ENCODE data around the gene ST6GALNAC6. TPM values are rescaled to one million over a fixed set of nuclear protein-coding genes. Genes with fewer than 3 reads are reported as not detected.

Gene ST6GALNAC6
- total and polyA plus RNA-seq, 4 donors, result 28.3 to 59.8 (median 48.6) TPM

DNA sequence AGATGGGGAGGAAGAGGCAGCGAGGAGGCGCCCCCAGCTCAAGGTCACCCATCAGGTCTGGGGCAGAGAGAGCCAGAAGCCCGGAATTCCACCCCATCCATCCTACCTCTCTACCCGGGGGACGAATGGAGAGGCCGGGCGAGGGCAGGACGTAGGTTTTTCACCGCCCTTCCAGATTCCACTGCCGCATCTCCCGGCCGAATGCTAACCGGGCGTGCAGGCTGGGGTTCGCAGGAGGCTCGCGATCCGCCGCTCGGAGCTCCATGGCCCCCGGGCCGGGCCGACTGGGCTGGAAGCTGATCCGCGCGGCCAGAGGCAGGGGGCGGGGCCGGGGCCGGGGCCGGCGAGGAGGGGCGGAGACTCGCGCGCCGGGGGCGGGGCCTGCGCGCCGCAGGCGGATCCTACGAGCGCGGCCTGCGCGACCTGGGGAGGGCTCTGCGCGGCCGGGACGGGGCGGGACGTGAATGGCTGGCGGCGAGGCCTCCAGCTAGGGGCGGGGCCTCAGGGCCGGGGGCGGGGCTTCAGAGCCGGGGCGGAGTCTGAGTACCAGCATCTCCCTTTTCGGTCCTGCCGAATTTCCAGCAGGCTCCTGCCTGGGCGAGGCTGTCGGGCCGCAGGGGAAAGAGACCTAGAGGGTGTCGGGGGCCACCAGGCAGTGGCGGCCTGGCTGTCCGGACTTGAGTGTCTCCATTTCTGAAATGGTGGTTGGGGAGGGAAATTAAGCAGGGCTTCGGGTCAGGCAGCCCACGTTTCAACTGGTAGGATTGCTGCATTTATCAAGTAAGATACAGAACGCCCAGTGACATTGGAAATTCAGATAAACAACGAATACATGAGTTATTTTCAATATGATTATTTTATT, 17.5 kb upstream of the ST6GALNAC6 start, which contains the start of gene ST6GALNAC4:
ST6GALNAC4 (minus strand) TSS at position 322 of the 862 bp plus-strand sequence. CDS start 622 bp downstream, outside the sequence.
- Histone ChIP-seq H3K27ac (ENCODE audit: low read depth in 1 of 2, low read length in 1 of 2) (peak within 1 kb of the TSS; percentile 5 to 65), H3K4me3 (peak within 1 kb of the TSS; percentile 64), H3K36me3 (ENCODE audit: control insufficient read depth in 4 of 4, insufficient read depth in 4 of 4, low read length in 4 of 4) (peaks cover 0 to 12% (median 0%) of the 10 kb centered on the region in 4 donors), H3K27me3 (ENCODE audit: control insufficient read depth in 3 of 3, insufficient read depth in 3 of 3, low read length in 2 of 3) (no peaks in the 10 kb centered on the region), H3K9me3 (ENCODE audit: control insufficient read depth in 4 of 4, insufficient read depth in 3 of 4, low read length in 3 of 4) (no peaks in the 10 kb centered on the region), H3K9ac (ENCODE audit: insufficient read depth in 1 of 2, low read length in 2 of 2) (peak within 1 kb of the TSS in 1 of 2 donors; percentile 65), H3K4me1 (ENCODE audit: control insufficient read depth in 5 of 5, insufficient read depth in 5 of 5, low read length in 5 of 5) (peaks cover 2 to 16% (median 13%) of the 10 kb centered on the region in 5 donors)
- ATAC-seq (ENCODE audit: insufficient read depth, low FRiP score) (peak; percentile 90), DNase-seq (peak; percentile 93 to 97 (median 95))
- TF ChIP-seq, protein P1, sequence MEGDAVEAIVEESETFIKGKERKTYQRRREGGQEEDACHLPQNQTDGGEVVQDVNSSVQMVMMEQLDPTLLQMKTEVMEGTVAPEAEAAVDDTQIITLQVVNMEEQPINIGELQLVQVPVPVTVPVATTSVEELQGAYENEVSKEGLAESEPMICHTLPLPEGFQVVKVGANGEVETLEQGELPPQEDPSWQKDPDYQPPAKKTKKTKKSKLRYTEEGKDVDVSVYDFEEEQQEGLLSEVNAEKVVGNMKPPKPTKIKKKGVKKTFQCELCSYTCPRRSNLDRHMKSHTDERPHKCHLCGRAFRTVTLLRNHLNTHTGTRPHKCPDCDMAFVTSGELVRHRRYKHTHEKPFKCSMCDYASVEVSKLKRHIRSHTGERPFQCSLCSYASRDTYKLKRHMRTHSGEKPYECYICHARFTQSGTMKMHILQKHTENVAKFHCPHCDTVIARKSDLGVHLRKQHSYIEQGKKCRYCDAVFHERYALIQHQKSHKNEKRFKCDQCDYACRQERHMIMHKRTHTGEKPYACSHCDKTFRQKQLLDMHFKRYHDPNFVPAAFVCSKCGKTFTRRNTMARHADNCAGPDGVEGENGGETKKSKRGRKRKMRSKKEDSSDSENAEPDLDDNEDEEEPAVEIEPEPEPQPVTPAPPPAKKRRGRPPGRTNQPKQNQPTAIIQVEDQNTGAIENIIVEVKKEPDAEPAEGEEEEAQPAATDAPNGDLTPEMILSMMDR (IDR thresholded peaks at IDR 0.05; ENCODE audit: control extremely low read depth, extremely low read depth), result no peak
- 2% methylated on average over 69 to 71 of the region's 71 CpGs for WGBS, 2 donors

DNA sequence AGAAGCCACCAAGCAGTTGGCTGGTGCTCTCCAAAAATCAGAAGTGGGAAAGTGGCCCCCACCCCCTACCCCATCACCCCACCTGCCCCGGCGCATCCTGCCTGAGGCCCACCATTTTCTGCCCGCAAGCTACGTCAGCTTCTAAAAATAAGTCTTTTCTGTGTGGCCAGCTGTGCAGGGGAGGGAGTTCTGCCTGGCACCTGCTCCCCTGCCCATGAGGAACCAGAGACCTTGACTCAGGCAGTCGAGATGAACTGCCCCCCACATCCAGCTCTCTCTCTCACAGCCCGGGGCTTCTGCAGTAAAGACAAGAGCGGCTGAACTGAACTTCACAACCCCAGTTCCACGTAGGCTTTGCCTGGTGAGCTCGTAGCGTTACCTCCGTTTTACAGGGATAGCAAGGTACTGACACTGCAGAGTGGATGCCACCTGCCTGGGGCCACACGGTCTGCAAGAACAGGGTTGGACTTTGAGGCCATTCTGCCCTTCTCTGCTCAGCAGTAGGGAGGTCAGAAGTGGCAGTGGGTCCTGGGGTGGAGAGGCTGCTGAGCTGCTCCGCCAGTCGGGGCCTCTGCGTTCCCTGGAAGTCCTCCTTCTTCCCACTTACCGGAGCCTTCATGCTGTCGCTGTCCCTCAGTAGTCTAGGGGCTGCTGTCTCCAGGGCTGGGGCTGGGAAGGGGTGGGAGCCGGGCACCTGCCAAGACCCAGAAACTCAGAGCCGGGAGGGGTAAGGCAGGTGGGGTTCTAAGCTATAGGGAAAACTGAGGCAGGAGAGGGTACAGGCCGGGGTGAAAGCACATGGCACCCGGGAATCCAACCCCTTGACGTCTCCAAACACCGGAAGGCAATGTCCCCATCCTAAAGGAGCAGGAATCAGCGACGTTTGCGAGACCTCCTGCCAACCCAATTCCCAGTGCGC, 16.7 kb upstream of the ST6GALNAC6 start:
- Histone ChIP-seq H3K9me3 (ENCODE audit: control insufficient read depth in 4 of 4, insufficient read depth in 3 of 4, low read length in 3 of 4) (no peaks in the 10 kb centered on the region), H3K36me3 (ENCODE audit: control insufficient read depth in 4 of 4, insufficient read depth in 4 of 4, low read length in 4 of 4) (peaks cover 0 to 14% (median 2%) of the 10 kb centered on the region in 4 donors), H3K27ac (ENCODE audit: low read depth in 1 of 2, low read length in 1 of 2) (peak overlapping the region; percentile 5 to 27), H3K9ac (ENCODE audit: insufficient read depth in 1 of 2, low read length in 2 of 2) (peak overlapping the region in 1 of 2 donors; percentile 65), H3K4me1 (ENCODE audit: control insufficient read depth in 5 of 5, insufficient read depth in 5 of 5, low read length in 5 of 5) (peaks cover 2 to 13% (median 13%) of the 10 kb centered on the region in 5 donors), H3K4me3 (peak overlapping the region; percentile 64), H3K27me3 (ENCODE audit: control insufficient read depth in 3 of 3, insufficient read depth in 3 of 3, low read length in 2 of 3) (no peaks in the 10 kb centered on the region)
- no peak for ATAC-seq (ENCODE audit: insufficient read depth, low FRiP score)
- TF ChIP-seq, protein P1 (IDR thresholded peaks at IDR 0.05; ENCODE audit: control extremely low read depth, extremely low read depth), result no peak
- WGBS, 2 donors, result 20 to 23% methylated on average over 27 of the region's 27 CpGs
- DNase-seq, result no peak

DNA sequence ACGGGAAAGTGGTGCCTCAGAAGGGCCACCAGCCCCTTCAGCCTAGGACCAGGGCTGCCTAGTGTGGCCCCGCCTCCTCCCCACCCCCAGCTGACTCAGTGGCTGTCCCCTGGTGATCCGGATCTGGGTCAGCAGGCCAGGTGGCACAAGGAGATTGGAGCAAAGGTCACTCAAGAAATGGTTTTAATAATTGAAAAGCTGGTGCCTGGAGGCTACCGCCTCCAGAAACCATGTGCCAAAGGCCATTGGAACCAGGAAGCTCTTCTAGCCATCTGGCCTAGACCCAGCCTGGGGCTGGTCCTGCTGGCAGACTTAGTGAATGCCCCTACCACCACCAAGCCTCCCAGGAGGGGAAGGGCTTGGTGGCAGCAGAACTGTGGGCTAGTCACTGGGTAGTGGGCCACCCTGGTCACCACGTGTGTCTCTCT, 15.9 kb upstream of the ST6GALNAC6 start:
- H3K9ac ChIP-seq (ENCODE audit: insufficient read depth in 1 of 2, low read length in 2 of 2), result no peak overlapping the region
- no peak for ATAC-seq (ENCODE audit: insufficient read depth, low FRiP score)
- no peaks in the 10 kb centered on the region for H3K9me3 ChIP-seq (ENCODE audit: control insufficient read depth in 4 of 4, insufficient read depth in 3 of 4, low read length in 3 of 4)
- H3K36me3 ChIP-seq (ENCODE audit: control insufficient read depth in 4 of 4, insufficient read depth in 4 of 4, low read length in 4 of 4), result peaks cover 0 to 21% (median 3%) of the 10 kb centered on the region in 4 donors
- no peak for DNase-seq
- H3K27ac ChIP-seq (ENCODE audit: low read depth in 1 of 2, low read length in 1 of 2), result no peak overlapping the region
- H3K4me3 ChIP-seq, result no peak overlapping the region
- H3K27me3 ChIP-seq (ENCODE audit: control insufficient read depth in 3 of 3, insufficient read depth in 3 of 3, low read length in 2 of 3), result no peaks in the 10 kb centered on the region
- H3K4me1 ChIP-seq (ENCODE audit: control insufficient read depth in 5 of 5, insufficient read depth in 5 of 5, low read length in 5 of 5), result peaks cover 2 to 15% (median 13%) of the 10 kb centered on the region in 5 donors
- TF ChIP-seq, protein P1 (IDR thresholded peaks at IDR 0.05; ENCODE audit: control extremely low read depth, extremely low read depth), result no peak
- 76 to 83% methylated on average over 5 of the region's 5 CpGs for WGBS, 2 donors
